NCI-H226 (cell line): ENCODE results near the gene EPHA5.

Experiments
- DNase-seq: peaks from one replicate; pipeline ENCODE4 v3.0.0-alpha.2; 2015

EPHA5 gene

DNA sequence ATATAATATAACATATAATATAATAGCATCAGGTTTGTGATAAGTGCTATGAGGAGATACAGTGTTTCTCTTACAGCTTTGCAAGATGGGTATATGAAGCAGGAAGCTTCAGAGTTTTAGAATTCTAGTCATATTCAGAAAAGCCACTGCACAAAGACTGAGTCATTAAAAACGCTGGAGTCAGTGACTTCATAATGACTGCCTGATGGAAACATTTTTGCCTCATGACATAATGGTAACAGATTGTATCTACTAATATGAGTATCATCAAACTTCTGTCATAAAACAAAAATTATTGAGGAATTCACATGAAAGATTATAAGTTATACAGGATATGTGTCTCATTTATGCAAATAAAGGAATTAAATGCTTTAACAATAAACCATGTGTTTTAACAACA lies 46.8 kb downstream of the EPHA5 start:
- peak; percentile 64 for DNase-seq

DNA sequence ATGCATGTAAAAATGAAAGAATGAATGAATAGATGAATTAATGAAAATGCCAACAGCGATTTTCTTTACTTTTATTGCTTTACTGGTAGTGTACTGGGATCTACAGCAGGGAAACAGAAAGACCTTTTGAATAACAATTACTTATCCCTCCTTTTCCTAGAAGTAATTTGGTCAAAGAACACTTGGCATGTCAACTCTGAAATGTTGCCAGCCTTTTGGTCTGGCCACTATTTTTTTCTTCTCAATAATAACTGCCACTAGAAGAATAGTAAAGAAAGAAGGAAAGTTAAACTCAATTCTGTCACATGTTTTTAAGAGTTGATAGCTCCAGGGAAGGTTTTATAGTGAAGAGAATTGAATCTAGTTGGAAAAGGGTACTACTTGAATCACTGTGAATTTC lies 52.9 kb downstream of the EPHA5 start:
- DNase-seq = no peak

DNA sequence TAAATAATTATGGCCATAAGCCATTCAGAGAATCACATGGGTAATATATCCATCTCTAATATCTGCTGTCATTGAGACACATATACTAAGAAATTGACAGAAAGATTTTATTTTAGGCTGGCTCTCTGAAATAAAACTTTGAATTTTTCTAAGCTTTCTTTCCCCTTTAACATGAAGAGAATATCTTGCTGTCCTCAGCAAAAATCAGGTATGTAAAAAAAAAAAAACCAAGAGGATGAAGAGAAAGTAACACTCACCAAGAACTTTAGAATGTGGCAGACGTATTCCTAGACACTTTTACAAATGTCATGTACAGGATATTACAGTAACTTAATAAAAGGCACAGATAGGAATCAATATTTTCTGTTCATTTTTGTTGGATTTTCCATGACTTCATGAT lies 65.8 kb downstream of the EPHA5 start:
- DNase-seq = no peak

DNA sequence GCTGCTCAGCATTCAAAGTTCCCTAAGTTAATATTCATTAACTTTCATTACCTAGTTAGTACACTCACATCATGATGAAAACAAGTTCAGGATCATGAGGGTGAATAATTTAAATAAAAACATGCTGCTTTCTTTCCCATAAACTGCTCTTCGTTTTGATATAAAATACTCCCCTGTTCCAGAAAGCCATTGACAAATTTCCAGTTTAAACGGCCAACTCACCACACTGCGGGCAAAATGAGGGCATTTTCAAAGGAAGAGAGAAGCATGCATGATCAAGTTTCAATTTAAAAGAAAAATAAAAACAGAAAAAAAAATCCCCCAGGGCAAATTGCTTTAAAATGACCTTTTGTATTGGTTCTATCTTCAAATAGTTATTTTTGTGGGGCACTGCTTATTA lies 69.6 kb downstream of the EPHA5 start:
- DNase-seq = no peak

DNA sequence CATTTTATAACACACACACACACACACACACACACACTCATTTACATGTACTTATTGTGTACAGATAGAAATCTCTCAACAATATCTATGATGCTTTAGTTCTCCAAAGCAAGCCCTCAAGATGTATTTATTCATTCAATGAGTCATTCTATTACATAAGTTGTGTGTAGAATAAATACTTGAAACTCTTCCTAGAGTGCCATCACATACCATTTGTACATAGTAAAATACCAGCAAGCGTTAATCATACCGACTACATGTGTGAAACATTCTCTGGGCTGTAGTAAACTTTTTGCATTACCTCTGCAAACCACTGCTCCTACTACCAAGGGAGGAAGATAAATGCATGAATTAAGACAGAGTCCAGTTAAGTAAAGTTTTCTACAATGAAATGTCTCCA lies 70.9 kb downstream of the EPHA5 start:
- DNase-seq = peak; percentile 24

DNA sequence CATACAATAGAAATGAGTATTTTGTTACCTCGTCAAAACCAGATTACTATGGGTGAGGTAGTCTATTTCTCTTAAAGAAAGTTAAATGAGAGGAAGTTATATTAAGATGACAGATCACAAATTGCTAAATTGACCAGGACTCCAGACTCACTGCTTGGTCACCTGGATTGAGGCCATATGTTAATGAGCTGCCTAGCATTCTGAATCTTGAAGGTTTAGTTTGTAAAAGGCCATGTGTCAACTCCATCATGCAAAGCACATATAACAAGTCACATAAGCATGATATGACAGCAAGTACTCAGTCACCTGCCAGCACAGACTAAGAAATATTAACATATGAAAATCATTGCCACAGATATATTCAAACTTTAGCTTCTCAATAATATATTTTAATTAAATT lies 72.6 kb downstream of the EPHA5 start:
- DNase-seq = no peak

DNA sequence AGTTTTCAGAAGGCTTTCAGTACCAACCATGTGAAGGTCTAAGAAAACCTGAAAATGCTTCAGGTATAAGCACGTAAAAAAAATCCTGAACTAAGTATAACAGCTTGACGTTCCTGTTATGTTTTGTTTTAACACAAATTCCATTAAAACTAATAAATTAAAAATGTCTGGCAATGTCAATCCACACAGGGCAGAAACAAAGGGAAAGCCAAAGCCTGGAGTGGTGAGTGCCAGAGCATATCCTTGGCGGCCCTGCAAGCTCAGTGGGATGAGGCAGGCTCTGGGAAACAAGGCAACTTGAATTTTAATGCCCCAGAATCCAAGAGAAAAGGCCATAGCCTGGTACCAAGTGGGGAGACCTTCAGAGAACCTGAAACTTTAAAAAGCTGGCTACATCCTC lies 78.2 kb downstream of the EPHA5 start:
- DNase-seq = no peak

DNA sequence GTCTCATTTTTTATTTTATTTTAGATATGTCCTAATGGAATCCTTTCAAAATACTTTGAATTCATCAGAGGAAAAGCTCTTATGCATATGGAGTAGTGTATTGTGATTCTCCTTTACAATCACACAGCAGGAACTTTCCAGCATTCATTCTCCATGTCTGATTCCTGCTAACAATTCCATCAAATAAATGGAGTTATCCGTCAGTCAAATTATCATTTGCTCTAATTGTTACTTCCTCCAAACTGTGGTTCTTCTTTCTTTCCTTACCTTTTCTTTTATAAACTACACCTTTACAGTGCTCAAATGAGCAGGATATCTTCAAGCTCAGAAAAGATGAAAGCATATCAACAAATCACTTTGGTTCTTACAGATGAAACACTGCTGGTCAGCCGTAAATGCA lies 80.4 kb downstream of the EPHA5 start:
- no peak for DNase-seq

DNA sequence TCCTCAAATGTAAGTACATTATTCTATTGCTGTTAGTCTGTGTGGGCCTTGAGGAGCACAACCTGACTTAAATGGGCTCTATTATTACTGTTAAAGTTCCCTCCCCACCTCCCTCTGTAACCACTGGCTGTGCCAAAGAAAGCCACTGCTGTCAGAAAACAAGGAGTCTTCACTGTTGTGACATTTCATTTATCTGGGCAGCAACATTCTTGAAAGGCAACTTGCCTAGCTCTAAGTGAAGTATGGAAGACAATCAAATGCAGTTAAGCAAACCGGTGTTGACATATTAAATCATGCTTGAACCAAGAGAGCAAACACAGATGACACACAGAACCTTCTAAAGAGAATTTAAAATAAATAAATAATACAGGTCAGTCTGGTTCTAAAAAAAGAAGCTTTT lies 81.0 kb downstream of the EPHA5 start:
- DNase-seq = no peak

DNA sequence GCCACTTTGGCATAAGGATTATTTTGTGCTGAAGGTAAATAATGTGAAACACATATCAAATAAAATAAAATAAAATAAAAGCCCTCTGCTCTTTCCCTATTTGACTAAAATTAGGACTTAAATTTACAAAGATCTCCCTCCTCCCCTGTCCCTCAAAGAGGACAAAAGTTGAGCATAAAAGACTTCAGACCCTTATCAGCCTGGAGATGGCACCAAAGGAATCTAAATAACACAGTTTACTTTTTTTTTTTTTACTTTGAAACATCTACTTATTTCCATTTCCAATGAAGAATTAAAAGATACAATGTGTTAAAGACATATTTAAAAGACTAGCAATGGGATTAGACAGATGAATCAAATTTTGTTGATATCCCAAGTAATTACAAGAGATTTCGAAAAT lies 89.7 kb downstream of the EPHA5 start:
- DNase-seq = no peak

DNA sequence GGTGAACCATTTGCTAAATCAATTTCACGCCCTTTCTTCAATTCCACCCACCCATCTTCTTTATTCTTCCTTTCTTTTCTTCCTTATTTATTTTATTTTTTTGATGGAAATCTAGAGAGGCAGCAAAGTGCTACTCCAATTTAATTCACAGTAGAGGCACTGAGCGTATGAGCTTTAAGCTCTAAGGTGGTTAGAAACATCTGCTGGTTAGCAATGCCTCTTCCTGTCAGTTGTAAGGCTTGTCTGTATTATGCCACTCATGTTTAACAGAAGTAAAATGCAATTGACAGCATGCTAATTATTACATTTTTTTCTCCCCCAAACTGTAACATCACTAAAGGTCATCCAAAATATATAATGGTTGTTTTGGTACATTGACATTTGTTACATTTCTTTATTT lies 103.8 kb downstream of the EPHA5 start:
- DNase-seq = no peak

DNA sequence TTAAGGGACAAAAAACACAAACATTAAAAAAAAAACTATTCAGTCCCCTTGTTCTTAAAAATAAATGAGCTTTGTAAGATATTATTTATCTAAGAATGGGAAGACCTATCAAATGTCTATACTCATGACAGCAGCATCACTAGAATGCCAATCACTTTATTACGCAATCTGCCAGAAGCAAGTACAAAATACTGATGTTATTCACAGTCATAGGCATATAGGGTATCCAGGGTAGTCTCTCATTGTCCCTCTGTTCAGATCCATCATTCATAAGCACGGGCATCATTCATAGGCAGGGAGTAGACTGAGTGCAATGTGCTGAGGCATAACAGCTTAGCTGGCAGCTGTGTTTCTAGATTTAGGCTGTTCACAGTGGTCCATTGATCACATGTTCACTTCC lies 109.1 kb downstream of the EPHA5 start:
- no peak for DNase-seq

DNA sequence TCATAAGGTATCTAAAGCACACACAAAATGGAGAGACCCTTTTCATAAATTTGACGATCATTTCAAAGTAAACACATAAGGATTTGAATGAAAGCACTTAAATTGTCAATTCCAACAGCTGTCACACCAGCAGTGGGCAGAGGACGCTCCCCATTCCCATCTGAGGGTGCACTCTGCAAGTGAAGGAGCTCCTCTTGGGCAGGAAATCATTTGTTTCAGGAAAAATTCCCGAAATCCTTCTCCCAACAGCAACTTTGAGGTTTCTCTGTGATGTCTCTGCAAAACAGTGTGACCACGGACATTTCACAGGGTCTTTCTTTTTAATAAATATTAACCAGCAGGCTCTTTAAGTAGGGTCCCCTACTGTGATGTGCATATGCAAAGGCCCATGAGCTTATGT lies 111.0 kb downstream of the EPHA5 start:
- DNase-seq = no peak

DNA sequence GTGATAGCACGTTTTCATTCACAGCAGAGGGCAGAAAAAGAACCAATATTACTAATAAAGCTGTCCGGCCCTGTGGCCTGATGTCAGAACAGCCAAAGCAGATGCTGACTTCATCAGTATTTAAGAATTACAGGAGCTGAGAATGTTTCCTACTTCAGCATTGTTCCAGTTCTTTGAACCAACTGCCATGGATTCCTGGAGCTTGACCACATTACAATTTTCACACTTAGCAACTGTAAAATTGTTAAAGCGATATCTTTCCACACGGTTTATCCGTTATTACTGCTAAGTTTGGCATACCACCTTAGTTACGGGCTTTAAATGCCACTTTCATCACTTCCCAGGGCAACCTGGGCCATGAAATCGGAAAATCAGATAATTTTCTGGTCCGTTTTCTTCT lies 118.2 kb downstream of the EPHA5 start:
- DNase-seq = no peak

DNA sequence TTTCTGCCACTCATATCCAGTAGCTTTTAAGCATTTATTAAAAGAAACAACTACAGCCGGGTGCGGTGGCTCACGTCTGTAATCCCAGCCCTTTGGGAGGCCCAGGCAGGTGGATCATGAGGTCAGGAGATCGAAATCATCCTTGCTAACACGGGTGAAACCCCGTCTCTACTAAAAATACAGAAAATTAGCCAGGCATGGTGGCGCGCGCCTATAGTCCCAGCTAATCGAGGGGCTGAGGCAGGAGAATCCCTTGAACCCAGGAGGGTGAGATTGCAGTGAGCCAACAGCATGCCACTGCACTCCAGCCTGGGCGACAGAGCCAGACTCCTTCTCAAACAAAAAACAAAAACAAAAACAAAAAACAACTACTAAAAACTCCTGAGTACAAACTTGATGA lies 119.8 kb downstream of the EPHA5 start:
- no peak for DNase-seq

DNA sequence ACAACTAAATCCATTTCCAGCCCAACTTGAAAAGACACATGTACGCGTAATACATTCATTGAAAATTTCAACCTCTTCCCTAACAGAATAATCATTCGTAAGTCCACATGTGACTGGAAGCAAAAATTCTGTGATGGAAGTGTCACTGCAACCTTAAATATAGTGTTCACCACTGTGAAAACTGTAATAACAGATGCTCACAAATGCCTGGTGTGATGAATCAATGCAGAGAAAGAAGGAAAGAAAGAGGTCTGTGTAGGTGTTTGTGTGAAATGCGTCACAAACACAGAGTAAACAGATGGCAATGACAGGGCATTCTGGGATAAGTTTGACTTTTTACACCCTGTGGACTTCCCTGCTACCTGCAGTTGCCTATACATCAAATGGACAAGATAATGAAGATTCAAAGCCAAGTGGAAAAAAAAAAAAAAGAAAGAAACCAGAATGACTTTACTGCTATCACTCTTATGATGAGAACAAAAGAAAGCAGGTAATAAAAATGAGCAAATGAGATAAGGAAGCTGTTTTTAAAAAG lies 123.3 kb downstream of the EPHA5 start:
- DNase-seq = no peak

DNA sequence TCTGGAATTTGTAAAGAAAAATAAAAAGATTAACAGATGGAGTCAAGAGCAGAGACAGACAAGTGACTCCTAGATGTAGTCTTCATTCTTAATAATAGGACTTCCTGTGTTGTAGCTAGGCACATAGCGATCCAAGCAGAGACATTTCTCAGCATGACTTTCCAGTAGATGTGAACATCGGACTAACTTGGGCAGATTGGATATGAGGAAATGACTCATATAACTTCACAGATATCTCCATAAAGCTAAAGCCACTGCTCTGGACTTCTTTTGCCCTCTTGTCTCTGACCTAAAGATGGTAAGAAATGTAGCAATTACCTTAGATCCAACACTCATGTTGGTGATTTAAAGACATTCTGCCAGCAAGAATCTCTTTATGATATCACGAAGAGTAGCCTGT lies 131.7 kb downstream of the EPHA5 start:
- DNase-seq = peak; percentile 71

DNA sequence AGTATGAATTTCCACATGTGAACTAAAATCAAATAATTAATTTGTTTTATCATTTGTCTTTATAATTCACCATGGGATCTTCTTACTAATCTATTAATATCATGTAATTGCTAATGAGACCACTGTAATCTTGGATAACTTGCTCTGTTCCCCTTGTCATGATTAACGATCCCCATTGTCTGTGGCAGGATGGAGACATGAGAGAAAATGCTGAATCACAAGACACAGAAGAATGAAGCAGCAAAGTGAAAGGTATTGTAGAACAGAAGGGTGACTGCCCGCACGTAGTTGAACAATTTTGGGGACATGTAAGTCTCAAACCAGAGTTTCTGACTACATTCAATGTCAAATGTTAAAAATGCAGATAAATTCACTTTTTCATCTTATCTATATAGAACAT lies 135.2 kb downstream of the EPHA5 start:
- no peak for DNase-seq

DNA sequence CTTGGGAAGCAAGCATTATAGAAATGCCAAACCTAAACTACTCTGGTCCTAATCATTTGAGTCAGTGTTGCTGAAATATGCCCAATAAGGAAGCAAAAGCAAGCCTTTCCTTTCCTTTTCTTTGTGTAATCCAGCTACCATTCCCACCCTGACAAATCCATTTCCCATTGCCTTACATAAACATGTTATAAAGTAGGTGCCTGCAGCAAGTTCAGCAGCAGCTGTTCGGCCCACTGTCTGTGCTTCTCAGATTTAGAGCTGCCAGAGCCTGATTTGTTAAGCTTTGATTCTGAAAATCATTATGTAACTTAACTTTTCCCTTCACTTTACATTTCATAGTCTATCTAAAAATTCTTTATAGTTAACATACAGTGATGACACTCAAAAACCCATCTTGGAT lies 148.6 kb downstream of the EPHA5 start:
- DNase-seq = no peak

DNA sequence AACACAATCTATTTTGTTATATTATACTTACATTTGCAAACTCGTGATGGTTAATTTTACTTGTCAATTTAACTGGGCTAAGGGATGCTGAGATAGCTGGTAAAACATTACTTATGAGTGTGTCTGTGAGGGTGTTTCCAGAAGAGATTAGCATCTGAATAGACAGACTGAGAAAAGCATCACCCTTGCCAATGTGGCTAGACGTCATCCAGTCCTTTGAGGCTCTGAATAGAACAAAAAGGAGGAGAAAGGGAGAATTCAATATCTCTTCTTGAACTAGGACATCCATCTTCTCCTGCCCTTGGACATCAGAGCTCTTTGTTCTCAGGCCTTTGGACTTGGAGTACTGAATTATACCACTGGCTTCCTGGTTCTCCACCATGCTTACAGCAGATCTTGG lies 154.6 kb downstream of the EPHA5 start:
- DNase-seq = no peak

DNA sequence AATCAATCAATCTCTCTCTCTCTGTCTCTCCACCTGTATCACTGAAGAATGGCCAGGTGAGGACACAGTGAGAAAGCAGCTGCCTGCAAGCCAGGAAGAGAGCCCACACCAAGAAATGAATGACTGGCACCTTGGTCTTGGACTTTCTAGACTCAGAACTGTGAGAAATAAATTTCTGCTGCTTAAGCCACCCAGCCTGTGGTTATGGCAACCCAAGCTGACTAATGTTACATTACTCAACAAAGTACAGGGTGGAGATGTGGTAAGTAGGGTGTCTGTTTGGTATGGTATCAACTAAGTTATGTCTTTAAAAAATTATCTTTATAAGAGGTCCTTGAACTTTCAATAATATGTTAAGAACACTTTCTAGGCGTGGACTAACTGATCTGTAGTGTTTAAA lies 159.3 kb downstream of the EPHA5 start:
- DNase-seq = peak; percentile 61

DNA sequence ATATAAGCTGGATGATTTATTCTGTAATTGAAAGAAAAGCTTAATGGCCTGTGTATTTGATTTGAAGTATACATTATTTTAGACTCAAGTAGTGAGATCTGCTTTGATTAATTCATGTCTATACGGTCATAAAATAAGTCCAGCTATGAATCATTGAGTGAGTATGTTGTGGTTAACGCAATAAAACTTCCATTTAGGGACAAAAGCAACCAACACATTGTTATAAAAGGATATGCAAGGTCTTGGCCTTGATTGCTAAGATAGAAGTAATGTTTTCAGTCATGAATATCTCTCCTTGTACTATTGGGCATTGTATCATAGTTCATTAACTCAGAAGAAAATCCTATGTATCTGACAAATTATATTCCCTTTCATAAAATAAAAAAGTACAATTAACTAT lies 162.1 kb downstream of the EPHA5 start:
- DNase-seq = peak; percentile 41

DNA sequence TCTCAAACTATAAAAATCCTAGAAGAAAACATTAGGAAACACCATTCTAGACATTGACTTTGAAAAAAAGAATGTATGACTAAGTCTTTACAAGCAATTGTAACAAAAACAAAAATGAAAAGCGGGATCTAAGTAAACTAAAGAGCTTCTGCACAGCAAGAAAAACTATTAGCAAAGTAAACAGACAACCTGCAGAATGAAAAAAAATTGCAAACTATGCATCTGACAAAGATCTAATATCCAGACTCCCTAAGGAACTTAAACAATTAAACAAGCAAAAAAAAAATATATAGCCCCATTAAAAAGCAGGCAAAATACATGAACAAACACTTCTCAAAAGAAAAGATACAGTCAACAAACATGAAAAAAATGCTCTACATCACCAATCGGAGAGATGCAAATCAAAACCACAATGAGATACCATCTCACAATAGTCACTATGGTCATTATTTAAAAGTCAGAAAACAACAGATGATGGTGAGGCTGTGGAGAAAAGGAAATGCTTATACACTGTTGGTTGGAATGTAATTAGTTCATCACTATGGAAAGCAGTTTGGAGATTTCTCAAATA lies 168.1 kb downstream of the EPHA5 start:
- peak; percentile 35 for DNase-seq

DNA sequence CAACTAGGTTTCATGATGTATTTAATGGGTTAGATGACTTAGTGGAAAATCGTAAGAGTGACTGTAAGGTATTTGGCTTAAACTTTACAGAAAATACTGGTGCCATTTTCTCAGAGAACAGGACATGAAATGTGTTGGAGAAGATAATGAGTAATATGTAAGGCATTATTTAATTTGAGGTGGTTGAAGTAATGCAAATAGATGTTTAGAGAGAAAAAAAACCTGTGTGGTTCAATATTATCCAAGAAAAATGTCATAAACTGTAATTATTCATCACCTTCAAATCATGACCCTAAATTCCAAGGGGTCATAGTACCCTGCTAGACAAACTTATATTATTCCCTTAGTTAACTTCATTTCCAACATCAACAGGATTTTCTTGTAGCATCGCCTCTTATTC lies 171.7 kb downstream of the EPHA5 start:
- no peak for DNase-seq

DNA sequence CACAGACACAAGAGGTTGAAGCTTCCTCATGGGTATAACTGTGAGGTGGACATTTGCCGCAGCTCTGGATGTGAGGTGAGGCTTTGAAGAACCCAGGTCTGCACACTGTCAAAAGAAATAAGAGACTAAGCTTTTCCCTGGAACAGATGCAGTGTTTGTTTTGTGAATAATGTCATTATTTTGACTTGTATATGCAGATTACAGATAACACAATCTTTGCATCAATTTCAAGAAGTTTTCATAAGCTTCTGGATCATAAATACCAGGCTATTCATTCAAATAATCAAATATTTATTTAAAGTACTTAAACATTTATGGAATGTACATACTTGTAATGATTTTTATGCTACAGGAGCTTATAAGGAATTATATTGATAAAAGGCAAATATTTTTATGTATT lies 174.8 kb downstream of the EPHA5 start:
- DNase-seq = no peak

DNA sequence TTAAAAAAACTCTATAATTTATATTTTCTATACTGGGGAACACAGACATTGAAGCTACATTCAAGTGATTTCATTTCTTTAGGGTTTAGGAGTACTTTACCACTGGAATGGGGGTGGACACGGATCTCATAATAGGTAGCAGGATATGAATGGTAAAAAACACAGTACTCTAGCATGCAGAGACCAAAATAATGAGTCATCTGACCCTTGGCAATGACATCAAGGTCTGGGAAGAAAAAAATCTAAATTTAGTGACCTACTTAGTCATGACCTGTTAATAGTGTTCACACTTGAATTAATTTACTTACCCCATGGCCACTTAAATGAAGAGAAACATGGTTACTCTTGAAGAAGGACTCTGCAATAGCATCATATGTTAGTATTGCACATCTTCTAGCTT lies 187.9 kb downstream of the EPHA5 start:
- DNase-seq = peak; percentile 7
